LNCaP clone FGC (cell line): ENCODE data around the gene TPO.
"Not testable (repeated sequence)": the region's sequence is repeated elsewhere in the genome, so short reads cannot be mapped to it uniquely, and the experiment has no call there.

Source experiments
- DNase-seq: peaks from one replicate; pipeline ENCODE4 v3.0.0-alpha.2; 2011; ENCODE audit warnings: low read depth
- H3K4me3 ChIP-seq: 2 replicates; pipeline ENCODE4 v1.5.1; 2011; ENCODE audit warnings: mild to moderate bottlenecking, low read depth, low read length, control low read depth
- TF ChIP-seq, protein P1 (sequence below): IDR thresholded peaks from 2 replicates; pipeline ENCODE4 v1.5.1; 2012; ENCODE audit warnings: mild to moderate bottlenecking; ENCODE audit not compliant: control insufficient read depth, insufficient read depth; ENCODE audit errors: extremely low read depth

TPO gene

DNA sequence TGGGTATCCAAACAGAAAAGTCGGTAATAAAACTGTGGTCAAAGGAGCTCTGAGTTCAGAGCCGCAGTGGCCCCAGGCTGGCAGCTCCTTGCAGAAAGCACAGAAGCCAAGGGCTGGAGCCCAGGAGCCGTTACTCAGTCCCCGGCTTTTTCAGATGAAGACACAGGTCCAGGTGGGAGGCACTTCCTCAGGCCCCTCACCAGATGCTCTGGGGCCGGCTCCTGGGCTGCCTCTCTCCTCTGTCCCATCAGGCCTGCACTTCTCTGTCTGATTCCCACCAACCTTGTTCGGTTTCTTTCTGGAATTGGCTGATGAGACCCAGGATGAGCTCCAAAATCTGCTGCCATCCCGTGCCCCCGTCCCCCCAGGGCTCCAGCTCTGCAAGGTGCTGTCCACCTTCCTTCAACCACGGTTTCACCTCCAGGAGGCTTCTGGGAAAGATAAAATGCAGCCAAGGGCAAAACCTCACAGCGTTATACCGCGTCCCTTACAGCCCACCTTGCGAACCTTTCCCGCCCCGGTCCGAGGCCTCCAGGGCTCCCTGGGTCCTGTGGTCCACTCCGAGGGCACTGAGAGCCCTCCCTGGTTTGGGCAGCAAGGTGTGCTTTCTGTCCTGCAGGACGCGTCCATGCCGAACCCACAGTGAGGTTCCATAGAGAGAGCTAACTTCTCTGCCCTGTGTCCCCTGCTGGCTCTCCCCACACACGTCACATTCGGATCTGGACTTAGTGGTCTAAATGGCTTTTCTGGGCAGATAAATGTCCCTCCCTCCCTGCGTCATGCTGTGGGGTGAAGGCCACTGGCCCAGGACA, 102.9 kb downstream of the TPO start:
- no peak for DNase-seq
- TF ChIP-seq, protein P1, sequence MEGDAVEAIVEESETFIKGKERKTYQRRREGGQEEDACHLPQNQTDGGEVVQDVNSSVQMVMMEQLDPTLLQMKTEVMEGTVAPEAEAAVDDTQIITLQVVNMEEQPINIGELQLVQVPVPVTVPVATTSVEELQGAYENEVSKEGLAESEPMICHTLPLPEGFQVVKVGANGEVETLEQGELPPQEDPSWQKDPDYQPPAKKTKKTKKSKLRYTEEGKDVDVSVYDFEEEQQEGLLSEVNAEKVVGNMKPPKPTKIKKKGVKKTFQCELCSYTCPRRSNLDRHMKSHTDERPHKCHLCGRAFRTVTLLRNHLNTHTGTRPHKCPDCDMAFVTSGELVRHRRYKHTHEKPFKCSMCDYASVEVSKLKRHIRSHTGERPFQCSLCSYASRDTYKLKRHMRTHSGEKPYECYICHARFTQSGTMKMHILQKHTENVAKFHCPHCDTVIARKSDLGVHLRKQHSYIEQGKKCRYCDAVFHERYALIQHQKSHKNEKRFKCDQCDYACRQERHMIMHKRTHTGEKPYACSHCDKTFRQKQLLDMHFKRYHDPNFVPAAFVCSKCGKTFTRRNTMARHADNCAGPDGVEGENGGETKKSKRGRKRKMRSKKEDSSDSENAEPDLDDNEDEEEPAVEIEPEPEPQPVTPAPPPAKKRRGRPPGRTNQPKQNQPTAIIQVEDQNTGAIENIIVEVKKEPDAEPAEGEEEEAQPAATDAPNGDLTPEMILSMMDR, result no peak
- H3K4me3 ChIP-seq, result no peak overlapping the region

DNA sequence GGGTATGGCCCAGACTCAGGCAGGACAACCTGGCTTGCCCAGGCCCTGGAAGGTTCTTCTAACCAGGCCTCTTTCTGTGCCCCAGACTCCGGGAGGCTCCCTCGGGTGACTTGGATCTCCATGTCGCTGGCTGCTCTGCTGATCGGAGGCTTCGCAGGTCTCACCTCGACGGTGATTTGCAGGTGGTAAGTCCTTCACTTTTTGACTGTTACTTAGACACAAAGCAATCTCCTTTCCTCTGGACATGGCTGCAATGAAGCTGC, 103.5 kb downstream of the TPO start:
- TF ChIP-seq, protein P1, result no peak

DNA sequence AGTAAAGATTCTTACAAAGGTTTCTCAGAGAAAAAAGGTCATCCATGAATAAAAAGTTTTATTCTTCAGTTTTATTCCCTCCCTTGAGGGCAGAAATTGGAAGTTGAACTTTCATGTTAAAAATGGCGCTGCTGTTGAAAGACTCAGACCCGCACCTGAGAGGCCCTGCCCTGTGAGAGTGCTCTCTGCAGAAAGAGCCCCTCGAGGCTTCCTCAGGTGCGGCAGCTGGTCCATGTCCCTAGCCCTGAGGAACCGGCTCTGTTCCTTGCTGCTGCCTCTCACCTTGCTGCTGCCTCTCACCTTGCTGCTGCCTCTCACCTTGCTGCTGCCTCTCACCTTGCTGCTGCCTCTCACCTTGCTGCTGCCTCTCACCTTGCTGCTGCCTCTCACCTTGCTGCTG, 104.0 kb downstream of the TPO start:
- not testable (repeated sequence) for DNase-seq, H3K4me3 ChIP-seq

More for the DNA sequence above, 103.5 kb downstream of the TPO start:
- no peak overlapping the region for H3K4me3 ChIP-seq
- no peak for DNase-seq

DNA sequence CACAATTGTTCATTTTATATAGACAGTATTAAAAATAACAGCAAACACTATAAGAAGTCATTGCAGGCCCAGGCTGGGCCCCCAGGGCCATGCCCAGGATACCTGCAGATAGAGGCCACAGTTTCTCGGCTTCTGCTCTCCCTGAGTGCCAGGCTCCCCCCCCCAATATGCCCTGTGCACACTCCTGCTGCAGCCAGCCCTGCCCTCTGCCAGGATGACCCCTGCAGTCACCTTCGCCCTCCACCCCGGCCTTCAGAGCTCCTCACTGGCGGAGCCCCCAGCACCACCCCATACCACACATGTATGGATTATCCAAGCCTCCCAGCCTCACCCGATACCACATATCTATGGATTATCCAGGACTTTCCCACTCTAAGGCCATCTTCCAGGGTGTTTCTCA, 104.5 kb downstream of the TPO start:
- no peak overlapping the region for H3K4me3 ChIP-seq
- TF ChIP-seq, protein P1, result no peak
- DNase-seq, result no peak

DNA sequence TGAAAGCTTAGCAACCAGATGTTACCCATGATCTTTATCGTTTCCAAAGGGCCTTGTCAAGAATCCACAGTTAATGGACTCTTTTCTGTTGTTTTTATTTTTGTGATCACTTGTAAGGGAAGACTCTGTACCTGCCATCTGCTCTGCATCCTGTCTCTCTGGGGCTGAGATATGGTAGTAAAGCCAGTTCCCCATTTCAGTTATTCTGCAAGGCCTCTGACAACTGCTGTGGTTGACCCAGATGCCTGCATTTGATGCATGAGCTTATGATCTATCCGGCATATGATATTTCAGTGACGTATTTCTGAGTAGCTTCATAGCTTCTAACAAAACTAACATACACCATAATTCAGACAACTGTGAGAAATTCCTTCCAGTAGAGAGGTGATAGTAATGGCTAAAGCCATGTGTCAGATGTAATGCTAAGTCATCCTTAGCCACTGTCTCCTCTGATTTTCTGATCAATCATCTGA, 105.1 kb downstream of the TPO start:
- TF ChIP-seq, protein P1, result no peak
- no peak overlapping the region for H3K4me3 ChIP-seq
- DNase-seq, result no peak

DNA sequence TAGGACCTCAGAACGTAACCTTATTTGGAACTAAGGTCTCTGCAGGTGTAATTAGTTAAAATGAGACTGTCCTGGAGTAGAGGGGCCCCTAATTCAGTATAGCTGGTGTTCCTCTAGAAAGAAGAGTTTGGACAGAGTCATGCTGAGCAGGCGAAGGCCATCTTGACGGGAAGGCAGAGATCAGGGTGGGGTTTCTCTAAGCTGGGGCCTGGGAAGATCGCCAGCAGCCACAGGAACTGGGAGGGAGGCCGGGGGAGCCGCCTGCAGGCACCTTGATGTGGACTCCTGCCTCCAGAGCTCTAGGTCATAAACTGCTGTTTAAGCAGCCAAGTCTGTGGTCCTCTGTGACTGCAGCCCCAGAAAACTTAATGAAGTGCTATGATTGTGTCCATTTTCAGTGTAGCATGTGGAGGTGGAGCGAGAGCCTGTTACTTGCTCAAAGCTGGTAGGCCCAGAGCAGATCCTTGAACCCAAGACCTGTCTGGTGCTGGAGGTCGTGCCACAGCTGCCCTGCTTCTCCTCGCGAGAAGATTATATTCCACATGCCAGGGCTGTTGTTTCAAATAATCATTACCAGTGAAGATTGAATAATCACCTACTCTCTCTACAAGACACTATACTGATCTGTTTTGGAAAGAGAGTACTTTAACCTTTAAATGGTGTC, 105.7 kb downstream of the TPO start:
- TF ChIP-seq, protein P1, result no peak
- no peak for DNase-seq

DNA sequence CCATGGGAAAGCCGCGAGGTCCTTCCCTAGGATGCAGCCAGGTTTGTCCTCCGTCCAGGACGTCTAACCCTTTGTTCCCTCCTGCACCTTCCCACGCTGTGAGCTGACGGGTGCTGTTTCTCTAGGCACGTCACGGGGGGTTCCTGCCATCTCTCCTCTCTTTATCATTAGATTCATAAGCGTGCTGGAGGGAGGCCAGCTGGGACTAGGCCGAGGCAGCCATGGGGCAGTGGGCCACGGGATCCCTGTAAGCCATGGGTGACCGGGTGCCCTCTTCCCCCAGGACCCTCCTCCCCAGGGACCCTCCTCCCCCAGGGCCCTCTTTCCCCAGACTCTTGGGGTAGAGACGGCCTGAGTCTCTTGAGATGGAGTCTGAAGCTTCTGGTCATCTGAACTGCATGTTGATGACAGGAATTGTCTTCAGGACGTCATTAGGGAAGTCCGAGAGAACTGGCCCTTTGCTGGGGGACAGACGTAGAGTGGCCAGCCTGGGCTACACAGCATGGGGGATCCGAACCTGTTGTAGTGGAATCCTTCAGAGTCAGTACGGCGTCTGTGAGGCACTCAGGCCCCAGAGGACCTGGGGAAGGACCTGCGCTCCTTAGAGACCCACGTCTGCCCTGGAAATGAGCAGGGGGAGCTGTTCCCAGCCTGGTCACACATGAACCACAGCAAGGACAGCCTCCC, 108.1 kb downstream of the TPO start:
- no peak overlapping the region for H3K4me3 ChIP-seq

More for the DNA sequence above, 105.7 kb downstream of the TPO start:
- no peak overlapping the region for H3K4me3 ChIP-seq

More for the DNA sequence above, 108.1 kb downstream of the TPO start:
- DNase-seq, result no peak
- TF ChIP-seq, protein P1, result no peak
